Gastroesophageal sphincter (tissue), 4 donors: ENCODE results near the gene MED26. TPM values are rescaled to one million over a fixed set of nuclear protein-coding genes. Genes with fewer than 3 reads are reported as not detected.
"Not testable (repeated sequence)": the region's sequence is repeated elsewhere in the genome, so short reads cannot be mapped to it uniquely, and the experiment has no call there.

Experiments
- ATAC-seq: fragments of 150-250 bp; one replicate; pipeline ENCODE4 v1.9.1; 2016; ENCODE audit warnings: mild to moderate bottlenecking, moderate library complexity
- H3K27ac ChIP-seq, 4 donors: fragments of 200-600 bp; sonication (generic) in 3 of 4; 1 replicate in 3 of 4; 2 replicates in 1 of 4; pipeline ENCODE4 v1.5.1; 2016 to 2019
- H3K27me3 ChIP-seq: fragments of 200-600 bp; sonication (generic); one replicate; pipeline ENCODE4 v1.5.1; 2019
- H3K36me3 ChIP-seq, 2 donors: fragments of 200-600 bp; sonication (generic); one replicate each; pipeline ENCODE4 v1.5.1; 2019; ENCODE audit warnings: control low read depth in 1 of 2
- H3K4me1 ChIP-seq, 3 donors: fragments of 200-600 bp; sonication (generic); 1 replicate in 2 of 3; 2 replicates in 1 of 3; pipeline ENCODE4 v1.5.1; 2016 to 2019; ENCODE audit warnings: control low read depth in 2 of 3
- H3K4me3 ChIP-seq, 2 donors: fragments of 200-600 bp; sonication (generic); one replicate each; pipeline ENCODE4 v1.5.1; 2019; ENCODE audit warnings: mild to moderate bottlenecking in 1 of 2, moderate library complexity in 1 of 2
- H3K9me3 ChIP-seq, 3 donors: fragments of 200-600 bp; sonication (generic); one replicate each; pipeline ENCODE4 v1.5.1; 2017 to 2019; ENCODE audit warnings: control low read depth in 2 of 3
- CTCF ChIP-seq, 4 experiments: fragments of 200-600 bp in 2 of 4; fragments of 450-650 bp in 2 of 4; sonication (generic) in 1 of 4; IDR thresholded peaks; one replicate each; pipeline ENCODE4 v1.5.1; 2017 to 2019; ENCODE audit warnings: antibody characterized with exemption in 4 of 4, mild to moderate bottlenecking in 2 of 4, moderate library complexity in 2 of 4
- EP300 ChIP-seq: sonication (generic); formaldehyde crosslinking; IDR thresholded peaks from one replicate; pipeline ENCODE4 v1.6.1; 2017; ENCODE audit warnings: antibody characterized with exemption, mild to moderate bottlenecking
- POLR2A ChIP-seq, 2 donors: fragments of 450-650 bp; IDR thresholded peaks; one replicate each; pipeline ENCODE4 v1.6.1; 2017; ENCODE audit warnings: antibody characterized with exemption in 2 of 2, mild to moderate bottlenecking in 2 of 2, moderate library complexity in 1 of 2
- POLR2AphosphoS5 ChIP-seq: sonication (generic); formaldehyde crosslinking; IDR thresholded peaks from one replicate; pipeline ENCODE4 v1.6.1; 2017; ENCODE audit warnings: antibody characterized with exemption
- WGBS, 2 donors: methylation state at CpG; one replicate each; pipeline ENCODE4 v1.1.5; 2018; ENCODE audit warnings: low coverage in 1 of 2; 5-methylcytosine and 5-hydroxymethylcytosine counted together
- total RNA-seq, 4 donors: library from RNA; depleted of rRNA; stranded (reverse); fragments of >200 nt; gene quantifications; one replicate each; pipeline ENCODE4 v1.1.0, GENCODE V29; 2016

Gene MED26
- total RNA-seq, 4 donors from 2014 or later = 5.8 to 10.5 (median 8.3) TPM

GRCh38 chr19:16559780-16560276 lies 68.2 kb downstream of the MED26 start:
- 78 to 80% methylated on average over 4 to 8 of the region's 10 CpGs for WGBS, 2 donors
- Histone ChIP-seq H3K9me3 (no peaks in the 10 kb centered on the region), H3K4me3 (no peak overlapping the region), H3K4me1 (no peaks in the 10 kb centered on the region), H3K27ac (no peak overlapping the region), H3K27me3 (no peaks in the 10 kb centered on the region), H3K36me3 (peaks cover 0 to 99% of the 10 kb centered on the region in 2 donors)
- no peak for TF ChIP-seq CTCF (IDR thresholded peaks at IDR 0.05)
- TF ChIP-seq EP300 = no peak
- no peak for TF ChIP-seq POLR2AphosphoS5
- no peak for TF ChIP-seq POLR2A (IDR thresholded peaks at IDR 0.05)
- ATAC-seq = no peak

GRCh38 chr19:16554776-16555175 lies 73.2 kb downstream of the MED26 start:
- 89 to 97% methylated on average over 5 to 6 of the region's 8 CpGs for WGBS, 2 donors
- no peaks in the 10 kb centered on the region for H3K9me3 ChIP-seq
- TF ChIP-seq EP300 = no peak
- TF ChIP-seq POLR2AphosphoS5 = no peak
- TF ChIP-seq CTCF (IDR thresholded peaks at IDR 0.05) = no peak
- H3K27ac ChIP-seq = no peak overlapping the region
- no peak for ATAC-seq
- H3K4me3 ChIP-seq = no peak overlapping the region
- H3K36me3 ChIP-seq = peaks cover 0 to 97% of the 10 kb centered on the region in 2 donors
- H3K27me3 ChIP-seq = no peaks in the 10 kb centered on the region
- no peaks in the 10 kb centered on the region for H3K4me1 ChIP-seq

- H3K27me3 ChIP-seq, H3K4me3 ChIP-seq, ATAC-seq, H3K9me3 ChIP-seq, H3K27ac ChIP-seq, H3K4me1 ChIP-seq: not testable (repeated sequence)
- H3K36me3 ChIP-seq = peaks cover 0 to 70% of the 10 kb centered on the region in 2 donors
- WGBS, 2 donors = 85% methylated on average over 6 of the region's 6 CpGs; no CpG with 5 or more reads in 1 of the 2 donors
Observed at GRCh38 chr19:16551902-16552301, 76.1 kb downstream of the MED26 start.

- TF ChIP-seq EP300 = no peak
- TF ChIP-seq POLR2A (IDR thresholded peaks at IDR 0.05) = no peak
- no peak for TF ChIP-seq CTCF (IDR thresholded peaks at IDR 0.05)
- TF ChIP-seq POLR2AphosphoS5 = no peak
- H3K27ac ChIP-seq = no peak overlapping the region
- no peaks in the 10 kb centered on the region for H3K9me3 ChIP-seq
- no peaks in the 10 kb centered on the region for H3K27me3 ChIP-seq
- WGBS, 2 donors = no CpG with 5 or more reads among the region's 4 CpGs
- no peak for ATAC-seq
- peaks cover 0 to 40% of the 10 kb centered on the region in 2 donors for H3K36me3 ChIP-seq
- H3K4me1 ChIP-seq = peaks cover 0 to 13% (median 0%) of the 10 kb centered on the region in 3 donors
- no peak overlapping the region for H3K4me3 ChIP-seq
Observed at GRCh38 chr19:16548956-16549355, 79.0 kb downstream of the MED26 start.

- TF ChIP-seq POLR2AphosphoS5 = no peak
- TF ChIP-seq EP300 = no peak
- TF ChIP-seq POLR2A (IDR thresholded peaks at IDR 0.05) = no peak
- no peak for TF ChIP-seq CTCF (IDR thresholded peaks at IDR 0.05)
- Histone ChIP-seq H3K27ac (no peak overlapping the region), H3K36me3 (peaks cover 0 to 10% of the 10 kb centered on the region in 2 donors), H3K9me3 (no peaks in the 10 kb centered on the region), H3K4me3 (no peak overlapping the region), H3K4me1 (peaks cover 0 to 48% (median 13%) of the 10 kb centered on the region in 3 donors), H3K27me3 (no peaks in the 10 kb centered on the region)
- ATAC-seq = no peak
- WGBS, 2 donors = 80 to 90% methylated on average over 7 to 8 of the region's 11 CpGs
Observed at GRCh38 chr19:16544473-16545231, 83.4 kb downstream of the MED26 start.

GRCh38 chr19:16543734-16544133 lies 84.3 kb downstream of the MED26 start:
- peaks cover 0 to 57% (median 15%) of the 10 kb centered on the region in 3 donors for H3K4me1 ChIP-seq
- not testable (repeated sequence) for H3K27me3 ChIP-seq, H3K27ac ChIP-seq, H3K9me3 ChIP-seq, H3K4me3 ChIP-seq, ATAC-seq
- peaks cover 0 to 16% of the 10 kb centered on the region in 2 donors for H3K36me3 ChIP-seq
- 86% methylated on average over 3 of the region's 6 CpGs; no CpG with 5 or more reads in 1 of the 2 donors for WGBS, 2 donors
